T-helper 9 cell (primary cell): ENCODE results near the gene KIF22.
"Not testable (repeated sequence)": the region's sequence is repeated elsewhere in the genome, so short reads cannot be mapped to it uniquely, and the experiment has no call there.

Source experiments
- DNase-seq: peaks from one replicate; pipeline ENCODE4 v3.0.0-alpha.2; 2020
- total RNA-seq, 2 donors: gene quantifications; one replicate each; lab custom pipeline; 2026; lab: John Stamatoyannopoulos, UW

The KIF22 gene
- 87.5 to 114 reads per million in 2 donors for total RNA-seq

DNA sequence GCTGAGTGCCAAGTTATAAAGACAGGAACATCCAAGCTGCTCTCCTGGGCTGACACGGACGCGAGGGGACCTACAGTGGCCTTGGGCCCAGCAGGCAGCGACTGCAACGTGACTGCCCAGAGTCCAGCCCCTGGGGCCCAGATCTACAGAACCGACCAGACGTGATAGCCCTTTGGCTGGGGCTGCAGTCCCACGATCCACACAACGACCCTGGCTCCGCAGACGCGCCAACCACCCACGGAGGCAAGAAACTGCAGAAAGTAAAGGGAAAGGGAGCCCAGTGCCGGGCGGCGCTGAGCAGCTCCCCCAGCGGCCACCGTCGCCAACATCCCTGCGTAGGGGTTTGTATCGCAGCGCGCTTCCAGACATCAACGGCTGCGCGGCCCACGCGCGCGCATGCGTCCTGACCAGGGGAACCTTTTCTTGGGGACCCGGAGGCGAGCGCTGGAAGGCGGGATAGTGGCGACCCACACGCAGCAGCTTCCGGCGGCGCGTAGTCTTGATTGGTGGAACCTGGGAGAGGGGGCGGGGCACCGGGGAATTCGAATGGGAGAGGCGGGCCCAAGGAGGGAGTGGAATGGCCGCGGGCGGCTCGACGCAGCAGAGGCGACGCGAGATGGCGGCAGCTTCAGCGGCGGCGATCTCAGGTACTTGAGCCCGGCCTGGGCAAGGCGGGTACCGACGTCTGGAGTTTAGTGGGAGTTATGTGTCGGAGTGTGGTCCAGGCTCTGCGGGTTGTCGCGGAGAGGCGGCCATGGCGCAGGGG, at the start of gene KIF22:
KIF22 (plus strand) TSS at position 569 of the 766 bp plus-strand sequence; CDS start at position 578, 9 bp downstream.
- peak; percentile 99 for DNase-seq

DNA sequence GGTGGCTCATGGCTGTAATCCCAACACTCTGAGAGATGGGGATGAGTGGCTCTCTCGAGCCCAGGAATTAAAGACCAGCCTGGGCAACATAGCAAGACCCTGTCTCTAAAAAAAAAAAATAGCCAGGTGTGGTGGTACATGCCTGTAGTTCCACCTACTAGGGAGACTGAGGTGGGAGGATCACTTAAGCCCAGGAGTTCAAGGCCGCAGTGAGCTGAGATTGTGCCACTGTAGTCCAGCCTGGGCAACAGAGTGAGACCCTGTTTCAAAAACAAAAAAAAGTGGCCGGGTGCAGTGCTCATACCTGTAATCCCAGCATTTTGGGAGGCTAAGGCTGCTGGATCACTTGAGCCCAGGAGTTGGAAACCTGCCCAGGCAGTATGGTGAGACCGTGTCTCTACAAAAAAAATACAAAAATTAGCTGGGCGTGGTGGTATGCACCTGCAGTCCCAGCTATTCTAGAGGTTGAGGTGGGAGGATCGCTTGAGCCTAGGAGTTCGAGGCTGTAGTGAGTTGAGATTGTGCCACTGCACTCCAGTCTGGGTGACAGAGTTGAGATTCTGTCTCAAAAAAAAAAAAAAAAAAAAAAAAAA, 47.8 kb upstream of the KIF22 start:
- DNase-seq, result no peak

DNA sequence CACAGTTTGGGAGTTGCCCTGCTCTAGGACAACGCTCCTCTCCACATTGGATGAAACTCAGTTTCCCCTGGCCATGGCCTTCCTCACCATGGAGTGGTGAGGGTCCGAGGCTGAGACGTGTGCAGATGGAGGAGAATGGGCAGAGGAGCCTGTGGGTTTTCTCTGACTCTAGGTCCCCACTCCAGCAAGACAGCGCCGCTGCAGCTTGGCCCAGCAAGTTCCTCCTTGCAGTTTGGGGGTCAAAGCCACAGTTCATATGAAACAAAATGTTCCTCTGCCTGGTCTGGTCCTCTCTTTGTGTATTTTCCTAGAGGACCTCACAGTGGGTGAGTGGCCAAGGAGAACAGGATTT, 47.1 kb upstream of the KIF22 start:
- no peak for DNase-seq

DNA sequence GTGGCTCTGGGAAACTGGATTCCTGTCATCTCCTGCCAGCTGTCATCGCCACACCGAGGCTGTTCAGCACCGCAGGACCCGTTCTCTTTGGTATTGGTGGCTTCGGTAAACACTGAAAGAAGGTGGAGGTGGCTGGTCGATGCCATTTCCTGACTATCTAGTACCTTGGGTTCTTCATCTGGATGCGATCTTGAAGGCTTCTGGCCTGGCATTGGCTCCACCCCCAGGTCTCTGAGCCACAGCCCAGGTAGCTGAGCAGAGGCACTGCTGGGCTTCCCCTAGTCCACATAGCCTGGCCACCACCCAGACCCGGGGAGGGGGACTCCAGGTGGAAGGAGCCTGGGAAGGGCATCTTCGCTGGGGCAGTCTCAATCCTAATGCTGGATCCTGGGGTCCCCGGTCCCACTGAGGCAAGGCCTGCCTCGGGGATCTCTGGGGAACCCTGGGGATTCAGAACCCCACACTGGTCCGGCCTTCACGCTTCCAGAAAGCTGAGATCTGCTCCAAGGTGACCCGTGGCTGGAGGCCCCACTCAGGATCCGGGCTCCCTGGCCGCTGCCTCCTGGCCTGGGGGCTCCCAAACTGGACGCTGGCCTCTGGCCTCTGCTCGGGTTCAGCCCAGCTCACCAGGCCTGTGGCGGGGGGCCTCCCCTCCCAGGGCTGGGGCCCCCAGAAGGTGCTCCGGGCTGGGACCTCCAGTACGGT, 46.6 kb upstream of the KIF22 start:
- peak; percentile 45 for DNase-seq

DNA sequence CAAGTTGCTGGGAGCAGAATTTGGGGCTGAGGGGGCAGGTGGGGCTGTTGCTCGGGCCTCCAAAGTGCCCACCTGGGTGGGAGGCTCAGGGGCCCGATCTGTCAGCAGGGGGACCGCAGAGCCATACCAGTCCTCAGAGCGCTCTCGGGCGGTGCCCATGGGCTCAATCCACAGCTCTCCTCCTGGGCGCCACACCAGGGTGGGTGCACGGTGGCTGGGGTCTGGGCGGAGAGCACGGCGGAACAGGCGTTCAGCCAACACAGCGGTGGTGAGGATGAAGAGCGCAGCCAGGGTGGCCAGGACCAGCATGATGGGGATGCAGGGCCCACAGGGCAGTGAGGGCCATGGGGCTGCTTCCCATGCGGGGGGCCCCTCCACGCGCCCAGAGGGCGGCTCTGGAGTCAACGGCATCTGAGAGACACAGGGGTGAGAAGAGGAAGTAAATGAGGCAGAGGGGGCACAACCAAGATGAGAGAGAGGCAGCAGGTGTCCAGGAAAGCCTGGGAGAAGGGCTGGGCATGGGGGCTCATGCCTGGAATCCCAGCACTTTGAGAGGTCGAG, 45.9 kb upstream of the KIF22 start:
- no peak for DNase-seq

DNA sequence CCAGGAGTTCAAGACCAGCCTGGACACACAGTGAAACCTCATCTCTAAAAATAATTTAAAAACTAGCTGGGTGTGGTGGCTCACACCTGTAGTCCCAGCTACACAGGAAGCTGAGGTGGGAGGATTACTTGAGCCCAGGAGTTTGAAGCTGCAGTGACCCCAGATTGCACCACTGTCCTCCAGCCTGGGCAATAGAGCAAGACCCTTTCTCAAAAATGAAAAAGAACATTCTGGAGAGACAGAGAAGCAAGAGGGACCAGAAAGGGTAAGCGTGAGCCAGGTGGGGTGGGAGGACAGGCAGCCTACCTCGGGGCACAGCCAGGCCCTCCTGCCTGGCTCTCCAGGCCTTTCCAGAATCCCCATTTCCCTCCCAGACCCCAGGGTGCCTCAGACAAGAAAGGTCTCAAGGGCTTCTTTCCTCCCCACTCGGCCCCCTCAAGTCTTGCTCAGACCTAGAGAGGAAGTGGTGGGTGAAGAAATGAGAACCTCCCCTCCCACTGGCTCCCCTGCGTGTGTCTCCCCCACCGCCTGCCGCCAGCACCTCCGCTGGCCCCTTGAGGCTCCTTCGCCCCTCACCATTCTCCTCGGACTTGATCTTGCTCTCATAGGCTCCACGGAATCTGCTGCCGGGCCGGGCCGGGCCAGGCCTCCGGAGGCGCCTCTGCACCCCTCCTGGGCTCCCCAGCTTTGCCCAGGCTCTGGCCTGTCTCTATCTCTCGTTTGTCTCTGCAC, 45.3 kb upstream of the KIF22 start:
- DNase-seq, result peak; percentile 25

DNA sequence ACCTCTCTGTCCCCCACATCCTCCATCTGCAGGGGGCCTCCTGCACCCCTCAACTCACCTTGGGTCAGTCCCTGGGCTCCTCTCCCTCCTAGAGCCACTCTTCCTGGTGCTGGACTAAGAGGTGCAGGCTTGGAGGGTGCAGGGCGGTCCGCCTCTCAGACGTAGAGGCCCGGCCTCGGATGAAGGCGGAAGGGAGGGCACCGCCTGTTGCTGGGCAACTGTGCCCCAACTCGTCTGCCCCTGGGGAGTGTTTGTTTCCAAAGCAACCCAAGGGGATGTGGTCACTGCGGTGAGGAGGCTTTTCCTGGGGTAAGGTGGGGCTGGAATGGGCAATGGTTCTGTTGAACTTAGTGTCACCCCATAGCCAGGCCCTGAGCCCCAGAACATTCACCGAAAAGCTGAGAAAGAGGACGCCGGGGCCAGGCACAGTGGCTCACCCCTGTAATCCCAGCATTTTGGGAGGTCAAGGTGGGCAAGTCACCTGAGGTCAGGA, 44.7 kb upstream of the KIF22 start, which contains the start of gene C16orf54:
C16orf54 (minus strand) TSS at position 138 of the 493 bp plus-strand sequence. CDS start 1,039 bp downstream, outside the sequence.
- DNase-seq, result peak; percentile 95

DNA sequence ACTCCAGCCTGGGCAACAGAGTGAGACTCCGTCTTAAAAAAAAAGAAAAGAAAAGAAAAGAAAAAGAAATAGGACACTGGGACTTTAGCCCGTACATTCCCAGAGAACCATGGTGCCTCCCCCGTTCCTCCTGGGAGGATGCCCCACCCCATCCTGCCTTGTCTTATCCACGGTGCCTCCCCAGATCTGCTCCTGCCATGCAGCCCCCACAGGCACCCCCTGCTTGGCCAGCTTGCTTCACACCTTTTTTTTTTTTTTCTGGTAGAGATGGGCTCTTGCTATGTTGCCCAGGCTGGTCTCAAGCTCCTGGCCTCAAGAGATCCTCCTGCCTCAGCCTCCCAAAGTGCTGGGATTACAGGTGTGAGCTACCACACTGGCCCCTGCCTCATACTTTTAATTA, 44.0 kb upstream of the KIF22 start:
- DNase-seq, result not testable (repeated sequence)

DNA sequence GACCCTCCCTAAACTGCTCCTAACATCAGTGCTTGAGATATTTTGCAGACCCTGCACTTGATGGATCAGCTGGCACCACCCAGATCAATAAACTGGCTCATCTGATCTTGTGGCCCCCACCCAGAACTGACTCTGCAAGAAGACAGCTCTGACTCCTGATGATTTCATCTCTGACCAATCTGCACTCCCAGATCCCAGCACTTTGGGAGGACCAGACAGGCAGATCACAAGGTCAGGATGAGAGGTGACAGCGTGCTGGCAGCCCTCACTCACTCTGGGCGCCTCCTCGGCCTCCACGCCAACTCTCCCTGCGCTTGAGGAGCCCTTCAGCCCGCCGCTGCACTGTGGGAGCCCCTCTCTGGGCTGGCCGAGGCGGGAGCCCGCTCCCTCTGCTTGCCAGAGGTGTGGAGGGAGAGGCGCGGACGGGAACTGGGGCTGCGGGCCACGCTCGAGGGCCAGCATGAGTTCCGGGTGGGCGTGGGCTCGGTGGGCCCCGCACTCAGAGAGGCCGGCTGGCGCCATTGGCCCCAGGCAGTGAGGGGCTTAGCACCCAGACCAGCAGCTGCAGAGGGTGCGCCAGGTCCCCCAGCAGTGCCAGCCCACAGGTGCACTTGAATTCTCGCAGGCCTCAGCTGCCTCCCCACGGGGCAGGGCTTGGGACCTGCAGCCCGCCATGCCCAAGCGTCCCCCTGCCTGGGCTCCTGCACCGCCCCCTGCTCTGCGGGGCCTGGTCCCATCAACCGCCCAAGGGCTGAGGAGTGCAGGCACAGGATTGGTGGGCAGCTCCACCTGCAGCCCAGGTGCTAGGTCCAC, 42.4 kb upstream of the KIF22 start:
- no peak for DNase-seq

DNA sequence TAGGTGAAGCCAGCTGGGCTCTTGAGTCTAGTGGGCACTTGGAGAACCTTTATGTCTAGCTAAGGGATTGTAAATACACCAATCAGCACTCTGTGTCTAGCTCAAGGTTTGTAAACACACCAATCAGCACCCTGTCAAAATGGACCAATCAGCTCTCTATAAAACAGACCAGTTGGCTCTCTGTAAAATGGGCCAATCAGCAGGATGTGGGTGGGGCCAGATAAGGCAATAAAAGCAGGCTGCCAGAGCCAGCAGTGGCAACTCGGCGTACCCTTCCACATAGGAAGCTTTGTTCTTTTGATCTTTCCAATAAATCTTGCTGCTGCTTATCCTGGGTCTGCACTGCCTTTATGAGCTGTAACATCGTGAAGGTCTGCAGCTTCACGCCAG, 41.8 kb upstream of the KIF22 start:
- DNase-seq, result not testable (repeated sequence)

DNA sequence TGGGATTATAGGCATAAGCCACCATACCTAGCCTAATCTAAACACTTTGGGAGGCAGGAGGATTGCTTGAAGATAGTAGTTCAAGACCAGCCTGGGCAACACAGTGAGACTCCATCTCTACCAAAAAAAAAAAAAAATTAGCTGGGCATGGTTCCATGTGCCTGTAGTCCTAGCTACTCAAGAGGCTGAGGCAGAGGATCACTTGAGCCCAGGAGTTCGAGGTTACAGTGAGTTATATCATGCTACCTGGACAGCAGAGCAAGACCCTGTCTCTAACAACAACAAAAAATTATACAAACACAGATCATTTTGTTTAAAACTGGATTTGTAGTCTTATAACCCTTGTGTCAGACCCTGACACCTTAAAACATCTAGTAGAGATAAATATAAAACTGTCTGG, 37.0 kb upstream of the KIF22 start:
- no peak for DNase-seq

DNA sequence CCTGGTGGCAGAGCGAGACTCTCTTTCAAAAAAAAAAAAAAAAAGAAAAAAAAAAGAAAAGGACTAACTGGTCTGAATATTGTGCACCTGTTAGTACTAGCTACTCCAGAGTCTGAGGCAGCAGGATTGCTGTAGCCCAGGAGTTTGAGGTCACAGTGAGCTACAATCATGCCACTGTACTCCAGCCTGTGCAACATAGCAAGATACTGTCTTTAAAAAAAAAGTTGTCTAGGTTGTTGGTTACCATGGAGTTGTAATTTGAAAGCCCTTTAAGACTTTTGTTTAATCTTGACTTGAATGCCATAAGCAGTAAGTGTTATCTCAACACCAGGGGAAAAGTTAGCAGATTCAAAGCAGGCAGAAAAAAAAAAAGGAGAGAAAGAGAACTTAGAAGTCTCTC, 33.9 kb upstream of the KIF22 start:
- no peak for DNase-seq

DNA sequence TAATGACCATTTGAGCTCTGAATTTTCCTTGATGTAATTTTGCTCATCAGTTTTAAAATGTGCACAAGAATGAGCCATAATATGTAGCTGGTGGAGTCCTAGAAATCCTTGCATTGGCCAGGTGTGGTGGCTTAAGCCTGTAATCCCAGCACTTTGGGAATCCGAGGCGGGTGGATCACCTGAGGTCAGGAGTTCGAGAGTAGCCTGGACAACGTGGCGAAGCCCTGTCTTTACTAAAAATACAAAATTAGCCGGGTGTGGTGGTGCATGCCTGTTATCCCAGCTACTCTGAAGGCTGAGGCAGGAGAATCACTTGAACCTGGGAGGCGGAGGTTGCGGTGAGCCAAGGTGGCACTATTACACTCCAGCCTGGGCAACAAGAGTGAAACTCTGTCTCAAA, 33.5 kb upstream of the KIF22 start:
- not testable (repeated sequence) for DNase-seq

DNA sequence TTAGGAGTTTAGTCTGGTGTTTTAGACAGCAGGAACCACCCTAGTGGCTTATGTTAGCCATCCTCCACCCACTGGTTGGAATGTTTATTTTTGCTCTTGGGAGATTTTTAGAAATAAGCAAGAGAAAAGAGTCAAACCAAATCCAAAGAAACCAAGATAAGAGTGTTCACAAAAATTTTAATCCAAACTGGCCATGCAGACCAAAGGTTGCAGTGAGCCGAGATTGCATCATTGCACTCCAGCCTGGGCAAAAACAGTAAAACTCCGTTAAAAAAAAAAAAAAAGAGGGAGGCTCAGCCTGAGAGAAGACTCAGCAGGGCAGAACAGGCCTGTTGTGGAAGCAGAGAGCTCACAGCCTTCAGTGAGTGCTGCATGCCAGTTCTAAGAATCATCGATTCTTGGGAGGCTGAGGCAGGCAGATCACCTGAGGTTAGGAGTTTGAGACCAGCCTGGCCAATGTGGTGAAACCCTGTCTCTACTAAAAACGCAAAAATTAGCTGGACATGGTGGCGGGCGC, 32.5 kb upstream of the KIF22 start:
- DNase-seq, result no peak

DNA sequence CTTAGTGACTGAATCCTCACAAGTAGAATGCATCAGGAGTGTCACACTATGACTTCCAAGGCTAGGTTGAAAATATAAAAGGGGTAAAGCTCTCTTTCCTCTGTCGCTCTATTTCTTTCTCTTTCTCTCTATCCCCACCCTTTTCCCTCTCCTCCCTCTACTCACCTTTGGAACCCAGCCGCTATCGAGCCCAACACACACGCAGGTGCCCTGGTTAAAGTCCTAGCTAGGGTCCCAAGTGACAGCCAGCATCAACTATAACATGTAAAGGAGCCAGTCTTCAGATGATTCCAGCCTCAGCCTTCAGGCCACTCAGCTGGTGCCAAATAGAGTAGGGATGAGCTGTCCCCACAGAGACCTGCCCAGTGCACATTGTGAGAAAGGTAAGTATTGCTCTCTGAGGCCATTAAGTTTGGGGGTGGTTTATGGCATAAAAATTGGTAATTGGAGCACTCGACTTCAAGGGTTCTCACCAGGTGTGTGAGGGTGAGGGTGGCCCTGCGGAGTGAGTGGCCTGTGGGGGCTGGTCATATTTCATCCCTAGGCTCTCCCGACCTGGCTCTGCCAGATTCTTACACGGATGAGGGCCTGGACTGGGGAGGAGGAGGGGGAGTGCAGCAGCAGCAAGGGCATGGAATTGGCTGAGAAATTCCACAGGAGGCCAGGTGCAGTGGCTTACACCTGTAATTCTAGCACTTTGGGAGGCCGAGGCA, 29.8 kb upstream of the KIF22 start:
- no peak for DNase-seq

DNA sequence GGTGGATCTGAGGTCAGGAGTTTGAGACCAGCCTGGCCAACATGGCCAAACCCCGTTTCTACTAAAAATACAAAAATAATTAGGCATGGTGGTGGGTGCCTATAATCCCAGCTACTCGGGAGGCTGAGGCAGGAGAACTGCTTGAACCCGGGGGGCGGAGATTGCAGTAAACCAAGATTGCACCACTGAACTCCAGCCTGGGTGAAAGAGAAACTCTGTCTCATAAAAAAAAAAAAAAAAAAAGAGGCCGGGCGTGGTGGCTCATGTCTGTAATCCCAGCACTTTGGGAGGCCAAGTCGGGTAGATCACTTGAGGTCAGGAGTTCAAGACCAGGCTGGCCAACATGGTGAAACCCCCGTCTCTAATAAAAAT, 29.3 kb upstream of the KIF22 start:
- DNase-seq, result not testable (repeated sequence)

DNA sequence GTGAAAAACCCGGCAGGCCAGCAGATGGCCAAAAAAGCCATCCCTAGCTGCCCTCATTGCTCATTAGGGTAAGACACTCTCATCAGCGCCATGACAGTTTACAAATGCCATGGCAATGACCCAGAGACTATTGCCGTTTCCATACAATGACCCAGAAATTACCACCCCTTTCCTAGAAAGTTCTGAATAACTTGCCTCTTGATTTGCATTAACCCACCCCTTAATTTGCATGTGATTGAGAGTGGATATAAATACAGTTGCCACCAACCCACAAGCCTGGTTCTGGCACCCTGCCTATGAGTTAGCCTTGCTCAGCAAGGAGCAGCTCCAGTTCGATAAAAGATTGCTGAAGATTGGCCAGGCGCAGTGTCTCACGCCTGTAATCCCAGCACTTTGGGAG, 28.7 kb upstream of the KIF22 start:
- DNase-seq, result no peak

DNA sequence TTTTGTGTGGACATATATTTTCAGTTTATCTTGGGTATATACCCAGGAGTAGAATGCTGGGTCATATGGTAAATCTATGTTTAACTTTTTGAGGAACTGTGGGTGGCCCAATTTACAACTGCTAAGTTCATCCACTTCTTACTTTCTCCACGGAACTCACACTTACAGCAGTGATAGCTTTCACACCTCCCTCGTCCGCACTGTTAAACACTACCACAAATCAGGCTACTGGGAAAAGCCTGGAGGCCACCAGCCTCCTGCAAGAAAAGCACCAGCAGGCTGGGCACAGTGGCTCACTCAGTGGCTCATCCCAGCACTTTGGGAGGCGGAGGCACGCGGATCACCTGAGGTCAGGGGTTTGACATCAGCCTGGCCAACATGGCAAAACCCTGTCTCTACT, 27.2 kb upstream of the KIF22 start:
- DNase-seq, result no peak

DNA sequence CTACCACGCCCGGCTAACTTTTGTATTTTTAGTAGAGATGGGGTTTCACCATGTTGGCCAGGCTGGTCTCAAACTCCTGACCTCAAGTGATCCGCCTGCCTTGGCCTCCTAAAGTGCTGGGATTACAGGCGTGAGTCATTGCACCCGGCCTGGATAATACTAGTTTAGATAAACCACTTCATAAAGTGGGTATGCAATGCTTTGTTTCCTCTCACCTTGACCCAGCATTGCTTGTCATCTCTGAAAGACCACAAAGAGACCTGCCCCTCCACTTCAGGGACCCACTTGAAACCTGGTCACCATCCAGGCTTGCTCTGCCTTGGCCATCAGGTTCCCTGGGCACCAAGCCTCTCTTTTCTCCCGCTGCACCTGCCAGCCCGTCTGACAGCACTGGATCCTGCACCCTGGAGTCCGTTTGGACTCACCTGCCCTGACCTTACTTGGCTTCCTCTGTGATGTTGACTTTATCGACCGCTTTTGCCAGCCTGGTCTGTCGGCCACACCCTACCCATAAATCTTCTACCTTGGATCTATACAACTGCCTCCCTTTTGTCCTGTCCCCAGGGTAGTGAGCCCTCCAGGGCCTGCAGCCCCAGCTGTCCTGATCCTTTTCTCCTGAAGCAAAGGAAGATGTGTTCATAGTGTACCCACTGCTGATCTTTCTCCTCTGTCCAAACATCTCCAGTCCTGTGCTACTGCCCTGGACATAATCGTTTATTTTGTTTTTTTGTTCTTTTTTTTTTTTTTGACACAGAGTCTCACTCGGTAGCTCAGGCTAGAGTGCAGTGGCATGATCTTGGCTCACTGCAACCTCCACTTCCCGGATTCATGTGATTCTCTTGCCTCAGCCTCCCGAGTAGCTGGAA, 25.2 kb upstream of the KIF22 start:
- no peak for DNase-seq

DNA sequence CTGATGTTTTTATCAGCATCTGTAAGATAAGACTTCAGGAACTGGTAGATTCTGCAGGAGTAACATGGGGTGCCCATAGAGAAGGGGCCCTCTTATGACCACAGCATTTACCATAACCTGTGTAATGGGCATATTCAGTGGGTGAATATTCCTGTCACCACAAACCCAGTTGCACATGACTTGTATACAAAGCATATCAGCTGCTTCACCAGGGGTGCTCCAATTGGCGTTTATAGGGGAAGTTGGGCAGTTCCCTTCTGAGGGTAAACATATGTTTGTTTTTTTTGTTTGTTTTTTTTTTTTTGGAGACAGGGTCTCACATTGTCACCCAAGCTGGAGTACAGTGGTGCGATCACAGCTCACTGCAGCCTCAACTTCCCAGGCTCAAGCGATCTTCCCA, 24.0 kb upstream of the KIF22 start:
- no peak for DNase-seq
